Duodenal mucosa (tissue), 2 donors: ENCODE data around the gene ZNF628.
A peak's percentile ranks its signal among the peaks of the same experiment; 100 is the strongest.
"Not testable (repeated sequence)": the region's sequence is repeated elsewhere in the genome, so short reads cannot be mapped to it uniquely, and the experiment has no call there.

Experiments used
- H3K27ac ChIP-seq: one replicate; pipeline ENCODE4 v1.7.0; 2013; ENCODE audit warnings: low read depth, low read length
- H3K27me3 ChIP-seq, 2 donors: one replicate each; pipeline ENCODE4 v1.7.0; 2013; ENCODE audit warnings: low read length in 2 of 2, control low read depth in 1 of 2; ENCODE audit not compliant: insufficient read depth in 2 of 2, control insufficient read depth in 1 of 2
- H3K36me3 ChIP-seq, 2 donors: one replicate each; pipeline ENCODE4 v1.7.0; 2013; ENCODE audit warnings: low read length in 2 of 2, control low read depth in 1 of 2; ENCODE audit not compliant: insufficient read depth in 2 of 2, control insufficient read depth in 1 of 2
- H3K4me1 ChIP-seq, 2 donors: one replicate each; pipeline ENCODE4 v1.7.0; 2013; ENCODE audit warnings: low read length in 2 of 2, control low read depth in 1 of 2; ENCODE audit not compliant: insufficient read depth in 2 of 2, control insufficient read depth in 1 of 2
- H3K4me3 ChIP-seq, 2 donors: one replicate each; pipeline ENCODE4 v1.7.0; 2013; ENCODE audit warnings: low read length in 2 of 2, low read depth in 1 of 2
- H3K9ac ChIP-seq, 2 donors: one replicate each; pipeline ENCODE4 v1.7.0; 2013; ENCODE audit warnings: low read length in 2 of 2, low read depth in 1 of 2
- H3K9me3 ChIP-seq, 2 donors: one replicate each; pipeline ENCODE4 v1.7.0; 2013; ENCODE audit warnings: low read length in 2 of 2, control low read depth in 1 of 2; ENCODE audit not compliant: control insufficient read depth in 1 of 2

ZNF628 gene

GRCh38 chr19:55490478-55491432, 14.3 kb downstream of the ZNF628 start:
- Histone ChIP-seq H3K9me3 (no peaks in the 10 kb centered on the region), H3K4me1 (peaks cover 3 to 4% of the 10 kb centered on the region in 2 donors), H3K9ac (no peak overlapping the region), H3K27me3 (peaks cover 6 to 35% of the 10 kb centered on the region in 2 donors), H3K36me3 (no peaks in the 10 kb centered on the region), H3K27ac (no peak overlapping the region), H3K4me3 (no peak overlapping the region)

GRCh38 chr19:55491546-55492360, 15.3 kb downstream of the ZNF628 start:
- no peak overlapping the region for H3K27ac ChIP-seq
- H3K9me3 ChIP-seq, result no peaks in the 10 kb centered on the region
- H3K4me1 ChIP-seq, result peaks cover 0 to 3% of the 10 kb centered on the region in 2 donors
- H3K27me3 ChIP-seq, result peaks cover 6 to 28% of the 10 kb centered on the region in 2 donors
- H3K9ac ChIP-seq, result no peak overlapping the region
- no peaks in the 10 kb centered on the region for H3K36me3 ChIP-seq
- H3K4me3 ChIP-seq, result no peak overlapping the region

- Histone ChIP-seq H3K9ac (no peak overlapping the region), H3K4me3 (no peak overlapping the region), H3K27me3 (peaks cover 4 to 21% of the 10 kb centered on the region in 2 donors), H3K36me3 (no peaks in the 10 kb centered on the region), H3K9me3 (no peaks in the 10 kb centered on the region), H3K4me1 (peaks cover 0 to 3% of the 10 kb centered on the region in 2 donors), H3K27ac (no peak overlapping the region)
These were observed 16.0 kb downstream of the ZNF628 start for GRCh38 chr19:55492362-55492944.

- H3K36me3 ChIP-seq, result no peaks in the 10 kb centered on the region
- no peak overlapping the region for H3K4me3 ChIP-seq
- no peaks in the 10 kb centered on the region for H3K9me3 ChIP-seq
- H3K27me3 ChIP-seq, result peaks cover 0 to 21% of the 10 kb centered on the region in 2 donors
- no peak overlapping the region for H3K27ac ChIP-seq
- H3K4me1 ChIP-seq, result peaks cover 0 to 3% of the 10 kb centered on the region in 2 donors
- no peak overlapping the region for H3K9ac ChIP-seq
These were observed 16.7 kb downstream of the ZNF628 start for GRCh38 chr19:55493052-55493644.

- Histone ChIP-seq H3K36me3 (no peaks in the 10 kb centered on the region), H3K4me3 (no peak overlapping the region), H3K27me3 (peaks cover 0 to 21% of the 10 kb centered on the region in 2 donors), H3K27ac (no peak overlapping the region), H3K4me1 (peaks cover 0 to 3% of the 10 kb centered on the region in 2 donors), H3K9me3 (no peaks in the 10 kb centered on the region), H3K9ac (no peak overlapping the region)
These were observed 17.3 kb downstream of the ZNF628 start for GRCh38 chr19:55493645-55494171.

- no peak overlapping the region for H3K4me3 ChIP-seq
- no peak overlapping the region for H3K9ac ChIP-seq
- no peaks in the 10 kb centered on the region for H3K9me3 ChIP-seq
- H3K27ac ChIP-seq, result peak overlapping the region; percentile 3
- H3K4me1 ChIP-seq, result peaks cover 0 to 3% of the 10 kb centered on the region in 2 donors
- H3K36me3 ChIP-seq, result no peaks in the 10 kb centered on the region
- peaks cover 0 to 21% of the 10 kb centered on the region in 2 donors for H3K27me3 ChIP-seq
These were observed 17.9 kb downstream of the ZNF628 start for GRCh38 chr19:55494172-55494761.

- no peaks in the 10 kb centered on the region for H3K9me3 ChIP-seq
- peaks cover 0 to 3% of the 10 kb centered on the region in 2 donors for H3K4me1 ChIP-seq
- H3K27ac ChIP-seq, result no peak overlapping the region
These were observed 19.4 kb downstream of the ZNF628 start for GRCh38 chr19:55495646-55496349.

GRCh38 chr19:55496820-55497219, 20.4 kb downstream of the ZNF628 start:
- H3K4me3 ChIP-seq, H3K27ac ChIP-seq, H3K4me1 ChIP-seq, H3K9ac ChIP-seq, H3K36me3 ChIP-seq, H3K9me3 ChIP-seq: not testable (repeated sequence)
- H3K27me3 ChIP-seq, result peaks cover 0 to 17% of the 10 kb centered on the region in 2 donors

More at GRCh38 chr19:55495646-55496349, 19.4 kb downstream of the ZNF628 start:
- H3K9ac ChIP-seq, result no peak overlapping the region
- H3K27me3 ChIP-seq, result peaks cover 0 to 21% of the 10 kb centered on the region in 2 donors
- H3K36me3 ChIP-seq, result no peaks in the 10 kb centered on the region
- no peak overlapping the region for H3K4me3 ChIP-seq

GRCh38 chr19:55497763-55498162, 21.3 kb downstream of the ZNF628 start:
- H3K4me3 ChIP-seq, result no peak overlapping the region
- peaks cover 0 to 11% of the 10 kb centered on the region in 2 donors for H3K27me3 ChIP-seq
- H3K27ac ChIP-seq, result no peak overlapping the region
- no peaks in the 10 kb centered on the region for H3K36me3 ChIP-seq
- no peaks in the 10 kb centered on the region for H3K4me1 ChIP-seq
- H3K9ac ChIP-seq, result no peak overlapping the region
- no peaks in the 10 kb centered on the region for H3K9me3 ChIP-seq
